Colon (tissue), 2 donors: Measurements from ENCODE around the gene LILRA2.
"Not testable (repeated sequence)": the region's sequence is repeated elsewhere in the genome, so short reads cannot be mapped to it uniquely, and the experiment has no call there.

Experiments
- FAIRE-seq: peaks from 2 replicates; lab custom pipeline; 2012; peaks lifted over from hg19 to GRCh38; lab: Jason Lieb, UNC
- donor health status: control.
- donor health status: control.

The LILRA2 gene

DNA sequence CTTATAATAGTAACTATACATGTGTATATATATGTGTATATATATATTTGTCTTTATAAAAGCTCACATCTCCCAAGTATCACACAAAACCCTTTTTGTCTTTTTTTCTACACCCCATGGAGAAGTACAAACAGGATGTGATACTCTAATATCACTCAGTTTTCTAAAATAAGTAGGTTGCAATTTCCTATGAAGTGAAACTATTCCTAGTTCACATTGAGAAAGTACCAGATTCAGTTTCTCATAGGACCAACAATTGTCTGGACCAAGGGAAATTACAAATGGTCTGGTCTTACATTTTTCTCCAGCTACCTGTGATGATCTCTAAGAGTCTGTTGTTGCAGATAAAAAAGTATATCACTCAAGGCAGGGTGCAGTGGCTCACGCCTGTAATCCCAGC lies 38.8 kb downstream of the LILRA2 start:
- no peak for FAIRE-seq

DNA sequence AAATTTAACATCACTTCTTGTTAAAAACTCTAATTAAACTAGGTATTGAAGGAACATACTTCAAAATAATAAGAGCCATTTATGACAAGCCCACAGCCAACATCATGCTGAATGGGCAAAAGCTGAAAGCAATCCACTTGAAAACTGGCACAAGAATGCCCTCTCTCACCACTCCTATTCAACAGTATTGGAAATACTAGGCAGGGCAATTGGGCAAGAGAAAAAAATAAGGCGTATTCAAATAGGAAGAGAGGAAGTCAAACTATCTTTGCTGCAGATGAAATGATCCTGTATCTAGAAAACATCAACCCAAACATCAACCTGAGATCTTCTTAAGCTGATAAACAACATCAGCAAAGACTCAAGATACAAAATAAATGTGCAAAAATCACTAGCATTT lies 41.1 kb downstream of the LILRA2 start:
- FAIRE-seq, result no peak

DNA sequence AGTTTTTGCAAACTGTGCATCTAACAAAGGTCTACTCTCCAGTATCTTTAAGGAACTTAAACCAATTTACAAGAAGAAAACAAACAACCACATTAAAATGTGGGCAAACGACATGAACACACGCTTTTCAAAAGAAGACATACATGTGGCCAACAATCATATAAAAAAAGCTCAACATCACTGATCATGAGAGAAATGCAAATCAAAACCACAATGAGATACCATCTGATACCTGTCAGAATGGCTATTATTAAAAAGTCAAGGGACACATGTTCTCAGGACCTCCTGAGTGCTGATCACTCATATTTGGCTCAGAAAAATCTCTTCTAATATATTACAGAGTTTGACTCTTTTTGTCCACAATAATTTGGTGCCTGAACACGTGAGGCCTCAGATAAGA lies 42.5 kb downstream of the LILRA2 start:
- no peak for FAIRE-seq

DNA sequence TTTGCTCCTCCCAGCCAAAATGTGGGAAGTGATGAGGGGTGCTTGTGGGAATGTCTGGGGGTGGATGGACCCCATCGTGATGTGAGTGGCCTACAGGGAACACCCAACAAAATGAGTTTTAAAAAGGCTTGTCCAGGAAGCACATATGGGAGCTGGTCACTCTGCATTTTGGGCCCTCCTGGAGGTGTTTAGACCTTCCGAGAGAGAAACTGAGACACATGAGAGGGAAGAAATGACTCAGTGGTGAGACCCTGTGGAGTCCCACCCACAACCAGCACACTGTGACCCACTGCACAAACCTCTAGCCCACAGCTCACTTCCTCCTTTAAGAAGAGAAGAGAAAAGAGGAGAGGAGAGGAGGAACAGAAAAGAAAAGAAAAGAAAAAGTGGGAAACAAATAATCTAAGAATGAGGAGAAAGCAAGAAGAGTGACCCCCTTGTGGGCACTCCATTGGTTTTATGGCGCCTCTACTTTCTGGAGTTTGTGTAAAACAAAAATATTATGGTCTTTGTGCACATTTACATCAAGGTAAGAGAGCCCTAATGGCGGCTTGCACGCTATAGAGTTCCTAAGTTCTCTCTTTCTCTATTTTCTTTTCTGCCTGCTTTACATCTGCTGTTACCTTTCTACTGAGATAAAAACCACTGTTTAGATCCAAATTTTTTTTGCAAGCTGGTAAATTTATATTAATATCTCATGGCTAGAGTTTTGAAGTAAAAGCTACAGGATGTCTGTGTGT lies 43.4 kb downstream of the LILRA2 start:
- FAIRE-seq, result no peak

DNA sequence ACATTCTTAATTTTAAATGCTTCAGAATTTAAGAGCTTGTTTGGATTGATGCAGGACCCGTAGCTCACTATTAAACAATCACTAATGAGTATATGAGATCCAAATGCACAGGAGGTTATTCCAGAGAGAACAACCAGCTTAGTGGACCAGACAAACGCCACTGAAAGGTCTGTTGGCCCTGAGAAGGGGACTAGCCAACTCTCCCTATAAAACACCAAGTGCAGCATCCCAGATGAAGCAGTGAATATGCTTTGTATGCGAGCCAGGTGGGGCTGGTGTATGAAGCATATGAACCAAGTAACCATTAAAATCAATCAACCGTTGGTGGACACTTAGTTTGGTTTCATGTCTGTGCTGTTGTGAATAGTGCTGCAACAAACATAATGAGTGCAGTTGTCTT lies 46.9 kb downstream of the LILRA2 start:
- FAIRE-seq, result no peak

DNA sequence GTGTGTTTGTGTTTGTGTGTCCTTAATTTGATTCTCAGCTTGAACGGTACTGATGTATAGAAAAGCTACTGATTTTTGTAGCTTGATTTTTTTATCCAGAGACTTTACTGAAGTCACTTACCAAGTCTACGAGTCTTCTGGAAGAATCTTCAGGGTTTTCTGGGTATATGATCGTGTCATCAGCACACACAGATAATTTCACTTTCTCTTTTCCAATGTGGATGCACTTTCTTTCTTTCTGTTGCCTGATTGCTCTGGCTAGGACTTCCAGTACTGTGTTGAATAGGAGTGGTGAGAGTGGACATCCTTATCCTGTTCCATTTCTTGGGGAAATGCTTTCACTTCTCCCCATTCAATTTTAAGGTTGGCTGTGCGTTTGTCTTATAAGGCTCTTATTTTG lies 48.8 kb downstream of the LILRA2 start:
- FAIRE-seq, result no peak

DNA sequence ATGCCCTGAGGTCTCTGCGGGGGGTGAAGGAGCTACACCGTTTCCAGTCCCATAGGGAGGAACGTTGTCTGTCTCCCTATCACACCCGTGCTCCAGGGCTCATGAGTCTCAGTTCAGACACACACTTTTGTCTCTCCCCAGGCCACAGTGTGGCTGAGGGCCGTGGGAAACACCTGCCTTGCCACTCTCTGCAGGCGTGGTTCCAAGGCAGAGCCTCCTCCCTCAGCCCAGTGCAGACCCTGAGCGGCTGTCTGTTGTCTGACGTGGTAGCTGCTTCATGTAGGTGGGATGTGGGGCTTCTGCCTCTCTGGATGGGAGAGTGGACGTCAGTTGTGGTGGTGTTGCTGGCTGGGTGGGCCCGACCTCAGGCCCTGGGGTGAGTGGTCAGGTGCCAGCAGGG lies 50.6 kb downstream of the LILRA2 start:
- FAIRE-seq, result not testable (repeated sequence)

DNA sequence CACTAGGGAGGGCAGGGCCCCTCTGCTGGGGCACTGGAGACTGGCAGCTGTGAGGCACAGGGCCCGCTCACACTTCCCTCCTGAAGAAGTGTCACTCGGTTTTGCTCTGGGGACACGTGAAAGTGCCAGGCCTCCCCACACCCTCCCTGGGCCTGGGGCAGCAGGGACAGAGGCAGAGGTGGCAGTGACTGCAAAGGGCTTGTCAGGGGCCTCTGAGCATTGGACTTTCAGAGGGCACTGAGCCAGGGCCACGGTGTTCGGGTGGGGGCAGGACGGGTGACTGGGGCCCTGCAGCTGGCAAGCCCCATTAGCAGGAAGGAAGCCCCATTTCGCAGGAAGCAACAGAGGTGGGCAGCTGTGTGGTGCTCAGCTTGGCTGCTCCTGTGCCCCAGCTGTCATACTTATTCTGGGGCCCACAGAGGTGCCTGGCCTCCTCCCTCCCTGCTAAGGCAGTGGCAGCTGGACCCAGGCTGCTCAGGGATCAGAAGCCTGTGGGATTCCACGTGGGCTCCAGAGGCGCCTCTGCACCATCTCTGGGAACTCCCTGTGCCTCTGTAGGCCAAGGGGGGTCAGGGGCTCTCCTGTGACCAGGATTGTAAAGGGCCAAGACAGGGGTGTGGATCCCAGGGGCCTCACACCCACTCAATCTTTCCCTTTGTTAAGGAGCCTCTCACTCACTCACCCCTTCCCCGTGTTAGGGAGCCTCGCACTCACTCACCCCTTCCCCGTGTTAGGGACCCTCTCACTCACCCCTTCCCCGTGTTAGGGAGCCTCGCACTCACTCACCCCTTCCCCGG lies 51.5 kb downstream of the LILRA2 start:
- not testable (repeated sequence) for FAIRE-seq

DNA sequence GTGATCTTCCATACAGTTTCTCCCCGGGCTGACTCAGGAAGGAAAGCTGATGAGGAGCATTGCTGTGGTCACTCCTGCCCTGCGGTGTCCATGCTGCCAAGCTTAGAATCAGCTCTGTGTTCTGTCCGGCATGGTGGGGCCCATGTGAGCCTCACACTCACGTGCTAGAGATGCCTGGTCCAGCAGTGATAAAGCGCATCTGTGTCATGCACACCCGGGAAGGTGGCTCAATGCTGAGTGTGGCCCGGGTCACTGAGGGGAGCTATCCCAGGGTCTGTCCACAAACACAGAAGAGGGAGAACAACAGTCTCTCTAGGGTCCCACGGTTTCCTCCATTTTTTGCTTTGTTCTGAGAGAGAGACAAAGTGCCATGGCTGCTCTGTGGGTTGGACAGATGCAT lies 53.2 kb downstream of the LILRA2 start:
- no peak for FAIRE-seq

DNA sequence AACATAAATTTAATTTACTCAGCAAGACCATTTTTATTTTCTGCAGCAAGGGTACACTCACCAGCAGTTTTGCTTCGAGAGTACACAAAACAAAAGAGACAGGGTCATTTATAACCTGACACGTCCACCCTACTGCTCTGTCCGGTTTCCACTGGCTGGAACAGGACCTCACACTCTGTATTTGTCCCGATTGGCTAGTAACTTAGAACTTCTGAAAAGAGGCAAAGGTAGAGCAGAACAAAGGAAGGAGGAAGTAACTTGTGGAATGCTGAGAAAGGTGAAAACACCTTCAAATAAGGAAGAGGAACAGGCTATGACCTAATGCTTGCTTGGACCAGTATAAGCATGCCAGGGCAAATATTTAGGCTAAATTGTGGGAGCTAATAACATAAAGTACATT lies 54.3 kb downstream of the LILRA2 start:
- FAIRE-seq, result not testable (repeated sequence)

DNA sequence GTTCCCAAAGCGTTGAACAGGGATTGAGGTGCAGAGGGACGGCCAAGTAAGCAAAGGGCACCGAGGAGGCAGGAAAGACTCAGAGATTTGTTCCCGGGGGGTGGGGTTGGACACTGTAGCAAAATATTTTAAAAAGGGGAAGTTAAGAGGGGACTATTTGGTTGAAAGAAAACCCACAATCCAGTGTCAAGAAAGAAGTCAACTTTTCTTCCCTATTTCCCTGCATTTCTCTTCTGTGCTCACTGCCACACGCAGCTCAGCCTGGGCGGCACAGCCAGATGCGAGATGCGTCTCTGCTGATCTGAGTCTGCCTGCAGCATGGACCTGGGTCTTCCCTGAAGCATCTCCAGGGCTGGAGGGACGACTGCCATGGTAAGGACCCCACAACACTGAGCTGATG lies 56.7 kb downstream of the LILRA2 start, which contains the start of gene LILRB1:
LILRB1 (plus strand) TSS at position 223 of the 400 bp plus-strand sequence. CDS start 590 bp downstream, outside the sequence.
- not testable (repeated sequence) for FAIRE-seq

DNA sequence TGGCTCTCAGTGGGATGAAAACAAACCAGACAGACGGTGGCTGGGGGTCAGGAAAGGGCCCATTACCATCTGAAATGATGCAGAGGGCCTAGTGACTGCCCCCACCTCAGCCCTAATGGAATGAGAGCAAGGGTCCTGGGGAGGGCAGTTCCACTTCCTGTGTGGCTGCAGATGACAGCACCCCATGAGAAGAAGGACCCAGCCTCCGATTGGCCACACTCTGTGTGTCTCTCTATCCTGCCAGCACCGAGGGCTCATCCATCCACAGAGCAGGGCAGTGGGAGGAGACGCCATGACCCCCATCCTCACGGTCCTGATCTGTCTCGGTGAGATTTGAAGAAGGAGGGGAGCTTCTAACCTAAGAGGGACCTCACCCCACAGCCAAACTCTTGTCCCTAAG lies 57.2 kb downstream of the LILRA2 start:
- FAIRE-seq, result no peak

DNA sequence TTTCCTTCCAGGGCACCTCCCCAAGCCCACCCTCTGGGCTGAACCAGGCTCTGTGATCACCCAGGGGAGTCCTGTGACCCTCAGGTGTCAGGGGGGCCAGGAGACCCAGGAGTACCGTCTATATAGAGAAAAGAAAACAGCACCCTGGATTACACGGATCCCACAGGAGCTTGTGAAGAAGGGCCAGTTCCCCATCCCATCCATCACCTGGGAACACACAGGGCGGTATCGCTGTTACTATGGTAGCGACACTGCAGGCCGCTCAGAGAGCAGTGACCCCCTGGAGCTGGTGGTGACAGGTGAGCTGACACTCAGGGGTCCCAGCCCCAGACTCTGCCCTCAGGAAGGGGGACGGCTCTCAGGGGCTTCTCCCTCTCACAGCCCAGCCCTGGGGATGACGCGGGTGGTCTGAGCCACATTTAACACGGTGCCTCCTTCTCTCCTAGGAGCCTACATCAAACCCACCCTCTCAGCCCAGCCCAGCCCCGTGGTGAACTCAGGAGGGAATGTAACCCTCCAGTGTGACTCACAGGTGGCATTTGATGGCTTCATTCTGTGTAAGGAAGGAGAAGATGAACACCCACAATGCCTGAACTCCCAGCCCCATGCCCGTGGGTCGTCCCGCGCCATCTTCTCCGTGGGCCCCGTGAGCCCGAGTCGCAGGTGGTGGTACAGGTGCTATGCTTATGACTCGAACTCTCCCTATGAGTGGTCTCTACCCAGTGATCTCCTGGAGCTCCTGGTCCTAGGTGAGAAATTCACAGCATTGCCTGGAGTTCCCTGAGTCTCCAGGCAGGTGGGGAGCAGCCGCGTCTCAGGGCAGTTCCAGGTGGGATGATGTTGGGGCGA lies 58.1 kb downstream of the LILRA2 start:
- FAIRE-seq, result not testable (repeated sequence)

DNA sequence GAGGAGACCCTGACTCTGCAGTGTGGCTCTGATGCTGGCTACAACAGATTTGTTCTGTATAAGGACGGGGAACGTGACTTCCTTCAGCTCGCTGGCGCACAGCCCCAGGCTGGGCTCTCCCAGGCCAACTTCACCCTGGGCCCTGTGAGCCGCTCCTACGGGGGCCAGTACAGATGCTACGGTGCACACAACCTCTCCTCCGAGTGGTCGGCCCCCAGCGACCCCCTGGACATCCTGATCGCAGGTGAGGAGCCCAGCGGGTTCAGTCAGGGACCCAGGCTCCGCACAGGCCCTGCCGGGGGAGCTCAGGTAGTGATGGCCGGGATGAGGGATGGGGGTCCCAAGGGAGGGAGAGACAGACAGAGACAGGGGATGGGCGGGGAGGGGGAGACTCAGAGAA lies 58.9 kb downstream of the LILRA2 start:
- FAIRE-seq, result not testable (repeated sequence)

DNA sequence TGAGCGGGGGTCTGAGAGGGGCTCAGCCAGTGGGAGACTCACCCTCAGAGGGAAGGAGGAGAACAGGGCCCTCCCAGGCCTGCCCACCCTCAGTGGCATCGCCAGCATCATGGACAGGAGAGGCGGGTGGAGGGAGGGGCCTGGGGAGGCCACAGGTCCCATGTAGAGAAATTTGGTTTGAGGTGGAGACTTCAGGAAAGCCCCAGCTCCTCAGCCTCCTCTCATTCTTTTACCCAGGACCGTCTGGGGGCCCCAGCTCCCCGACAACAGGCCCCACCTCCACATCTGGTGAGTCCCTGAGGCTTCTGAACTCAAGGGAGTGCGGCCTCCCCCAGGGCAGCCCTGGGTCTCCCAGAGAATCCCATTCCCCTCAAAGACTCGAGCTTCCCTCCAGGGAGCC lies 59.8 kb downstream of the LILRA2 start:
- FAIRE-seq, result no peak

DNA sequence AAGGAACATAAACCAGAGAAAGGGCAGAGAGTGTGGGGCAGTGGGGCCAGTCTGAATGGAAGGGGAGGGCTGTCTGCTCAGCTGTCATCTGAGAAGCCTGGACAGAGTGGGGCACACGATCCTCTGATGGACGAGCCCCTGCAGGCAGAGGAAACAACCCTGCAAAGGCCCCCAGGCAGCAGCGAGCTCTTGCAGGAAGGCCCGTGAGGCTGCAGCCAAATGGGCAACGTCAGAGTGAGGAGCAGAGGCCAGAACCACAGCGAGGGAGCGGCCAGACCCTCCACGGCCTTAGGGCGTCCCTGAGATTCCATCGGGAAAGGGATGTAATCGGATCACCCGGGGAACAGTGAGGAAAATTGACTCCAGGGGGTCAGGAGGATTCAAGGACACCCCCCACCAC lies 62.5 kb downstream of the LILRA2 start:
- FAIRE-seq, result not testable (repeated sequence)

DNA sequence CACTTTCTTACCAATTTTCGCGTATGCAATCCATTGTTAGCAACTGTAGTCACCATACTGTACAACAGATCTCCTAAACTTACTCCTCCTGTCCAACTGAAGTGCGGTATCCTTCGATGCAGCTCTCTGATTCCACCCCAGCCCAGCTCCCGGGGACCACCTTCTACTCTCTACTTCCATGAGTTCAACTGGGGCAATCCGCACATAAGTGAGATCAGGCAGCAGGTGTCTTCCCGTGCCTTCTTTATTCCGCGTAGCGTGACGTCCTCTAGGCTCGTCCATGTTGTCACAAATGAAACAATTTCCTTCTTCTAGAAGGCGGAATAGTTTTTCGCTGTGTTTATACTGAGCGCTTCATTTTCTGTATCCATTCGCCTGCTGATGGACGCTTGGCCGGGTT lies 65.1 kb downstream of the LILRA2 start:
- FAIRE-seq, result no peak
